Vagina (tissue), 2 donors: ENCODE measurements around the gene SPINDOC. TPM values are rescaled to one million over a fixed set of nuclear protein-coding genes. Genes with fewer than 3 reads are reported as not detected.
A peak's percentile ranks its signal among the peaks of the same experiment; 100 is the strongest.

ENCODE experiments used
- DNase-seq, 2 donors: peaks; one replicate each; pipeline ENCODE4 v3.0.0-alpha.2; 2017; ENCODE audit errors: extremely low spot score in 2 of 2
- H3K27ac ChIP-seq: fragments of 200-600 bp; sonication (generic); one replicate; pipeline ENCODE4 v1.5.1; 2019
- H3K27me3 ChIP-seq: fragments of 200-600 bp; sonication (generic); one replicate; pipeline ENCODE4 v1.5.1; 2019
- H3K36me3 ChIP-seq, 2 donors: fragments of 200-600 bp; sonication (generic); one replicate each; pipeline ENCODE4 v1.5.1; 2017 to 2019
- H3K4me1 ChIP-seq: fragments of 200-600 bp; sonication (generic); one replicate; pipeline ENCODE4 v1.5.1; 2019
- H3K4me3 ChIP-seq, 2 donors: fragments of 200-600 bp; sonication (generic); 1 replicate in 1 of 2; 2 replicates in 1 of 2; pipeline ENCODE4 v1.5.1; 2016 to 2019
- H3K9me3 ChIP-seq: fragments of 200-600 bp; sonication (generic); one replicate; pipeline ENCODE4 v1.5.1; 2019
- POLR2A ChIP-seq, 2 donors: fragments of 450-650 bp; IDR thresholded peaks; one replicate each; pipeline ENCODE4 v1.6.1; 2017; ENCODE audit warnings: antibody characterized with exemption in 2 of 2, mild to moderate bottlenecking in 2 of 2, moderate library complexity in 2 of 2
- POLR2AphosphoS5 ChIP-seq, 2 donors: sonication (generic); formaldehyde crosslinking; IDR thresholded peaks; one replicate each; pipeline ENCODE4 v1.9.0; 2017; ENCODE audit warnings: antibody characterized with exemption in 2 of 2, mild to moderate bottlenecking in 2 of 2, low read depth in 1 of 2; ENCODE audit not compliant: insufficient read depth in 1 of 2
- intact Hi-C: fragments of 100-400 bp; cut with DNase I; formaldehyde crosslinking; loops from one replicate; pipeline ENCODE4 v1.15.1; 2023
- total RNA-seq: library from RNA; depleted of rRNA; stranded (reverse); fragments of >200 nt; gene quantifications from one replicate; pipeline ENCODE4 v1.2.3, GENCODE V29; 2016
- TF ChIP-seq, protein P1 (sequence below), 3 experiments: fragments of 450-650 bp in 2 of 3; fragments of 200-600 bp in 1 of 3; sonication (generic) in 1 of 3; IDR thresholded peaks; one replicate each; pipeline ENCODE4 v1.5.1; 2017 to 2019; ENCODE audit warnings: antibody characterized with exemption in 3 of 3, mild to moderate bottlenecking in 2 of 3, moderate library complexity in 2 of 3

Gene SPINDOC
- total RNA-seq = 6.6 TPM

DNA sequence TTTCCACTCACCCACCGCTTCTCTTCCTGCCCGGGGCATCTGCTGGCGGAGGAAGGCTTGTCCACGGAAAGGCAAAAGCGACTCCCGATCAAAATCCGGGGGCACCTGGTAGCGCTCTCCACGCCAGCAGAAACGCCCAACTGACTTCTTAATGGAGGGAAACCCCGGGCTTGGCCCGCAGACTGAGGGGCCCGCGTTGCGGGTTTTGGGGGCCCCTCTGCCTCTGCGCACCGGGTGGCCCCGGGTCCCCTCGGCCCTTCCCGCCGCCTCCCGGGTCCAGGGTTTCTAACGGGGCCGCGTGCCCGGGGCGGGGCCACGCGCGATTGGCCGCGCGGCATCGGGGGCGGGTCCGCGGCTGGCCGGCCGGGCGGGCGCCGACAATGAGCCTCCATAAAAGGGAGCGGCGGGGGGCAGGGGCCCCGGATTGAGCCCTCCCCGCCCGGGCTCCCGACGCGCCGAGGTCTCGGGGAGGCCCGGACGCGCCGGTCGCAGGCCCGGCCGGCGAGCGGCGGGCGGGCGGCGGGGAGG is at the start of gene SPINDOC:
TSS of gene SPINDOC (plus strand) at position 422 of the 528 bp plus-strand sequence. CDS start 231 bp downstream, outside the sequence.
- Histone ChIP-seq H3K4me1 (peaks cover 34% of the 10 kb centered on the region), H3K27me3 (no peaks in the 10 kb centered on the region), H3K27ac (peak within 1 kb of the TSS; percentile 79), H3K9me3 (no peaks in the 10 kb centered on the region), H3K36me3 (peaks cover 0 to 7% of the 10 kb centered on the region in 2 donors), H3K4me3 (peak within 1 kb of the TSS; percentile 74 to 91)
- TF ChIP-seq, protein P1, sequence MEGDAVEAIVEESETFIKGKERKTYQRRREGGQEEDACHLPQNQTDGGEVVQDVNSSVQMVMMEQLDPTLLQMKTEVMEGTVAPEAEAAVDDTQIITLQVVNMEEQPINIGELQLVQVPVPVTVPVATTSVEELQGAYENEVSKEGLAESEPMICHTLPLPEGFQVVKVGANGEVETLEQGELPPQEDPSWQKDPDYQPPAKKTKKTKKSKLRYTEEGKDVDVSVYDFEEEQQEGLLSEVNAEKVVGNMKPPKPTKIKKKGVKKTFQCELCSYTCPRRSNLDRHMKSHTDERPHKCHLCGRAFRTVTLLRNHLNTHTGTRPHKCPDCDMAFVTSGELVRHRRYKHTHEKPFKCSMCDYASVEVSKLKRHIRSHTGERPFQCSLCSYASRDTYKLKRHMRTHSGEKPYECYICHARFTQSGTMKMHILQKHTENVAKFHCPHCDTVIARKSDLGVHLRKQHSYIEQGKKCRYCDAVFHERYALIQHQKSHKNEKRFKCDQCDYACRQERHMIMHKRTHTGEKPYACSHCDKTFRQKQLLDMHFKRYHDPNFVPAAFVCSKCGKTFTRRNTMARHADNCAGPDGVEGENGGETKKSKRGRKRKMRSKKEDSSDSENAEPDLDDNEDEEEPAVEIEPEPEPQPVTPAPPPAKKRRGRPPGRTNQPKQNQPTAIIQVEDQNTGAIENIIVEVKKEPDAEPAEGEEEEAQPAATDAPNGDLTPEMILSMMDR (IDR thresholded peaks at IDR 0.05) = no peak
- TF ChIP-seq POLR2A (IDR thresholded peaks at IDR 0.05) = peak in 1 of 2 donors; percentile 48
- no peak for TF ChIP-seq POLR2AphosphoS5 (IDR thresholded peaks at IDR 0.05; ENCODE audit: insufficient read depth in 1 of 2, low read depth in 1 of 2)
- intact Hi-C loops = loop anchor here (1.0 kb wide), 1 partner anchor 50 kb away; no protein-coding TSS in a partner anchor
- DNase-seq = no peak

GRCh38 chr11:63763496-63764339 is 49.5 kb upstream of the SPINDOC start:
- Histone ChIP-seq H3K4me3 (peak overlapping the region; percentile 45 to 49), H3K36me3 (peaks cover 0 to under 1% of the 10 kb centered on the region in 2 donors), H3K27ac (peak overlapping the region; percentile 75), H3K9me3 (no peaks in the 10 kb centered on the region), H3K4me1 (peaks cover 43% of the 10 kb centered on the region), H3K27me3 (no peaks in the 10 kb centered on the region)
- peak in 1 of 2 donors; percentile 13 for TF ChIP-seq POLR2A (IDR thresholded peaks at IDR 0.05)
- TF ChIP-seq, protein P1 (IDR thresholded peaks at IDR 0.05) = no peak
- TF ChIP-seq POLR2AphosphoS5 (IDR thresholded peaks at IDR 0.05; ENCODE audit: insufficient read depth in 1 of 2, low read depth in 1 of 2) = peak in 1 of 2 donors; percentile 73
- DNase-seq = no peak
- intact Hi-C loops = loop anchor here (1.0 to 10.0 kb wide), 2 partner anchors 50 to 181 kb away; partner anchors contain the start of gene SPINDOC

DNA sequence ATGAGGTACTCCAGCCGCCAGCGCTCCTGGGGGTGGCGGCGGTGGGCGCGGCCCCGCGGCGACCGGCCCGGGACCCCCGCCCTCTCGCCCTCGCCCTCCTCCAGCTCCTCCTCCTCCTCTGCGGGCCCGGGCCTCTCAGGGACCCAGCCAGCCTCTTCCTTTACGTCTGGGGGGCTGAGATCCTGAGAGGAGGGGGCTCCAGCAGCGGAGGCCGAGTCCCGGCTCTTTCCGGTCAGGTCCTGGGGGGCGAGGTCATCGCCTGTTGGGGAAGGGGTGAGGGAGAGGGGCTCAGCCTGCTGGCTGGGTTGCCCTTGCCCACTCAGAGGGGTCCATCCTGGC is 48.9 kb upstream of the SPINDOC start:
- no peaks in the 10 kb centered on the region for H3K27me3 ChIP-seq
- peak overlapping the region; percentile 75 for H3K27ac ChIP-seq
- peaks cover 44% of the 10 kb centered on the region for H3K4me1 ChIP-seq
- TF ChIP-seq, protein P1 (IDR thresholded peaks at IDR 0.05) = no peak
- no peak for TF ChIP-seq POLR2A (IDR thresholded peaks at IDR 0.05)
- TF ChIP-seq POLR2AphosphoS5 (IDR thresholded peaks at IDR 0.05; ENCODE audit: insufficient read depth in 1 of 2, low read depth in 1 of 2) = no peak
- peak overlapping the region; percentile 45 to 49 for H3K4me3 ChIP-seq
- H3K36me3 ChIP-seq = no peaks in the 10 kb centered on the region
- no peak for DNase-seq
- intact Hi-C loops = loop anchor here (10.0 kb wide), 1 partner anchor 180 kb away; no protein-coding TSS in a partner anchor
- H3K9me3 ChIP-seq = no peaks in the 10 kb centered on the region

GRCh38 chr11:63764679-63765647 is 48.3 kb upstream of the SPINDOC start:
- peak overlapping the region in 1 of 2 donors; percentile 49 for H3K4me3 ChIP-seq
- H3K27ac ChIP-seq = peak overlapping the region; percentile 75
- TF ChIP-seq POLR2AphosphoS5 (IDR thresholded peaks at IDR 0.05; ENCODE audit: insufficient read depth in 1 of 2, low read depth in 1 of 2) = no peak
- TF ChIP-seq, protein P1 (IDR thresholded peaks at IDR 0.05) = no peak
- H3K36me3 ChIP-seq = no peaks in the 10 kb centered on the region
- no peaks in the 10 kb centered on the region for H3K27me3 ChIP-seq
- intact Hi-C loops = loop anchor here (10.0 kb wide), 1 partner anchor 180 kb away; no protein-coding TSS in a partner anchor
- no peaks in the 10 kb centered on the region for H3K9me3 ChIP-seq
- DNase-seq = no peak
- H3K4me1 ChIP-seq = peaks cover 51% of the 10 kb centered on the region
